HG03565 (cell line): ENCODE data around the gene C3.

Experiments
- ATAC-seq: cut with Tn5 transposase; IDR thresholded peaks from one replicate; pipeline ENCODE4 v1.9.1; 2021; ENCODE audit warnings: mild to moderate bottlenecking, moderate library complexity; ENCODE audit not compliant: unreplicated experiment

The C3 gene

DNA sequence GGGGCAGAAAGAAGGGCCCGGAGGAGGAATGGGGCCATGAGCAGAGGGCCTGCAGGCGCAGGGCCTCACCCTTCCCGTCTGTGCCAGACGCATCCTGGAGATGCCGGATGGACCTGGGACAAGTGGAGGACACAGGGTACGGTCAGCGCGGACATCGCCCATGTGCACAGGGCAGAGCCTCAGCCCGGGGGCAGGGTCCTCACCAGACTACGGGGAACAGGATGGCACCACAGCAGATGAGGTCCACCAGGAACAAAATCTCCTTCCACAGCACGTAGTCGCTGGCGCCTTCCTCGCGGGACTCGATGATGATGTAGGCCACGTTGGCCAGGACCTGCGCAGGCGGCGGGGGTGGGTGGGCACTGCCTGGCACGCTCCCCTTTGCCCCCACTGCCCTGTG, 11.4 kb upstream of the C3 start:
- no peak for ATAC-seq

GRCh38 chr19:6730941-6731670, 10.7 kb upstream of the C3 start:
- ATAC-seq, result no peak

GRCh38 chr19:6730153-6730804, 9.8 kb upstream of the C3 start:
- no peak for ATAC-seq

GRCh38 chr19:6729573-6730152, 9.2 kb upstream of the C3 start:
- ATAC-seq, result no peak

DNA sequence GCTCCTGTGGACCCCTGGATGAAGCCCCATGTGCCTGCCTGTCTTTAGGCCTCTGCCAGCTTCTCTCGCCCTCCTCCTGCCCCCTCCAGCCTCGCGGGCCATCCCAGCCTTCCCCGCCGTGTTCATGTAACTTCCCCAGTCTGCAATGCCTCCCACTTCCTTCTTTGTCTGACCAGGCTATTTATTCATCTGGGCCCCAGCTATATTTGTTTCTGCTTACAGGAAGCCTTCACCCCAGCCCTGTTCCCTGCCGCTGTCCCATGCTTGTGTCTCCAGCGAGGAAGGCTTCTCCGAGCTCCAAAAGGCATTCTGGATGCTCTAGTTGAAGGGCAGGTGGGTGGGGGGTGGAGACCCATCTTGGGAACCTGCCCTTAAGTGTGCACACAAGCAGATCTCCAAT, 7.9 kb upstream of the C3 start:
- no peak for ATAC-seq

- no peak for ATAC-seq
Measured at GRCh38 chr19:6725513-6726231, 5.2 kb upstream of the C3 start.

GRCh38 chr19:6724631-6725492, 4.4 kb upstream of the C3 start:
- no peak for ATAC-seq

DNA sequence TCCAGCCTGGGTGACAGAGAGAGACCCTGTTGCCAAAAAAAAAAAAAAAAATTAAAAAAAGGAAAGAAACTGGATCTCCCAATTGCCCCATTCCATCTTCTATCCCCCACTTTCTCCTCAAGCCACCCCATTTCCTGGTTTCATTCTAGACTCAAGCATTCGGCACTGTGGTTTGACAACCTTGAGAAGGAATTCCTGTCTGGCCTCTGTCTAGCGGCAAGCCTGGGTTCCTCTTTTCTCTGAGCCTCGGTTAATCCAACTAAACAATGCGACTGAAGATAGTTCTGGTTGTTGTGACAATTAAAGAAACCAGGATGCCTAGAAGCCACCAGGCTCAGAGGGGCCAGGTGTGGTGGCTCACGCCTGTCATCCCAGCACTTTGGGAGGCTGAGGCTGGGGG, 3.3 kb upstream of the C3 start:
- no peak for ATAC-seq

DNA sequence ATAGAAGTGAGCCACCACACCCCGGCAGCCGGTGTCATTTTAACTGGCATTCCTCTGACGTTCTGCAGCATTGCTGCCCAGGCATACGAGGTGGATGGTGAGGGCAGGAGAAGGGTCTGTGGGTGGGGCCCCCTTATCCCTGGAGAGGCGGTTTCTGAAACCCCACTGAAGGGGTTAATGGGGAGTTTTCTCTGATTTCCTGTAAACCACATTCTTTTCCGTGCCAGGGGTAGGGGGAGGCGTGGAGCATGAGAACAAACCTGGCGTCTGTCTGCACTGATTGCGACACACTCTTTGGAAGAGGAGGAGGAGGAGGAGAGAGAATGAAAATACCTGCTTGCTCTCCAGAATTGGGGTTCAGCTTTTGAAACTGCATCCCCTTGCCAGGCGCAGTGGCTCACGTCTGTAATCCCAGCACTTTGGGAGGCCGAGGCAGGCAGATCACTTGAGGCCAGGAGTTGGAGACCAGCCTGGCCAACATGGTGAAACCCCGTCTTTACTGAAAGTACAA, 2.7 kb upstream of the C3 start:
- no peak for ATAC-seq

- ATAC-seq, result no peak
Measured at GRCh38 chr19:6721773-6722172, 1.3 kb upstream of the C3 start.

- ATAC-seq, result no peak
Measured at GRCh38 chr19:6721138-6721474, 656 bp upstream of the C3 start.

DNA sequence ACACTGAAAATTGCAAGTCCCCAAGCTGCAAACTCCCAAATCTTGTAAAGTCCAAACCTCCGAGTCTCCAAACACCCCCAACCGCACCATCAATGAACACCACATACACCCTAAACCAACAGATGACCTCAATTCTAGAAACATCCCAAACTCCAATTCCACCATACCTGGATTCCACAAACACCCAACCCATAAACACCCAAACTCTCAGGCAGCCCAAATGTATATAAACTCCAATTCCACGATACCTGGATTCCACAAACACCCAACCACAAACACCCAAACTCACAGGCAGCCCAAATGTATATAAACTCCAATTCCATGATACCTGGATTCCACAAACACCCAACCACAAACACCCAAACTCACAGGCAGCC, 470 bp downstream of the C3 start:
- ATAC-seq, result no peak

DNA sequence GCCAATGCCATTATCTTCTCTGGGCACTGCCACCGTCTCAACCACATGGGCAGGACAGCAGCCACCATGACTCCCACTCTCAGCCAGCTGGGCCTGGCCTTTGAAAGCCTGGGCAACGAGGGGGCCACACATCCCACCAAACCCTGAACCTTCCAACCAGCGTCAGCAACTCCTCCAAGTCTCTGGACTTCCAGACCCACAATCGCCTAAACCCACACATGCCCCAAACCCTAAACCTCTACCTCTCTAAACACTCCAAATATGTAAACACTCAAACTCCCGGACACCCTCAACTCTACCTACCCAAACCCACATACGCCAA, 949 bp downstream of the C3 start:
- no peak for ATAC-seq

DNA sequence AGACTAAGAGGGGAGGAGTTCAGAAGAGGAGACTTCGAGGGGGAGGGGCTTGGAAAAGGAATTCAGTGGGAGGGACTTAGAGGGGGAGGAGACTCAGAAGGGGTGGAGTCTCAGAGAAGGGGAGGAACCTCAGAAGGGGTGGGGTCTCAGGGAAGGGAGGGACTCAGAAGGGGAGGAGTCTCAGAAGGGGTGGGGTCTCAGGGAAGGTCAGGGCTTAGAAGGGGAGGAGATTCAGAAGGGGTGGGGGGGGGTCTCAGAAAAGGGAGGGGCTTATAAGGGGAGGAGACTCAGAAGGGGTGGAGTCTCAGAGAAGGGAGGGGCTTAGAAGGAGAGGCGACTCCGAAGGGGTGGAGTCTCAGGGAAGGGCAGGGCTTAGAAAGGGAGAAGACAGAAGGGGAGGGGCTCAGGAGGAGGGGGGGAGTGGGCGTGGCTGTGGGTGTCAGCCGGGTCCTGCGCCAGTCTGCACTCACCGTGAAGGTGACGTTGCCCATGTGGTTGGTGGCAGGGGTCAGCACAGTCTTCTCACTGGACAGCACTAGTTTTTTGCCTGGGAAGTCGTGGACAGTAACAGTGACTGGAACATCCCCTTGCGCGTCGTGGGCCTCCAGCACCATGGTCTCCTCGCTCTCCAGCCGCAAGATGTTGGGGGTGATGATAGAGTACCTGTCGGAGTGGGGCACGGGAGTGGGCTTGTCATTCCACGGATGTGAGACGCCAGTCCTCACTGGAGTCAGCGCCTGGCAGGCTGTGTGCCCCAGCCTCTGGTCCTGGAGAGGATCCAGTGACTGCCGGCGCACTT, 1.5 kb downstream of the C3 start:
- no peak for ATAC-seq

DNA sequence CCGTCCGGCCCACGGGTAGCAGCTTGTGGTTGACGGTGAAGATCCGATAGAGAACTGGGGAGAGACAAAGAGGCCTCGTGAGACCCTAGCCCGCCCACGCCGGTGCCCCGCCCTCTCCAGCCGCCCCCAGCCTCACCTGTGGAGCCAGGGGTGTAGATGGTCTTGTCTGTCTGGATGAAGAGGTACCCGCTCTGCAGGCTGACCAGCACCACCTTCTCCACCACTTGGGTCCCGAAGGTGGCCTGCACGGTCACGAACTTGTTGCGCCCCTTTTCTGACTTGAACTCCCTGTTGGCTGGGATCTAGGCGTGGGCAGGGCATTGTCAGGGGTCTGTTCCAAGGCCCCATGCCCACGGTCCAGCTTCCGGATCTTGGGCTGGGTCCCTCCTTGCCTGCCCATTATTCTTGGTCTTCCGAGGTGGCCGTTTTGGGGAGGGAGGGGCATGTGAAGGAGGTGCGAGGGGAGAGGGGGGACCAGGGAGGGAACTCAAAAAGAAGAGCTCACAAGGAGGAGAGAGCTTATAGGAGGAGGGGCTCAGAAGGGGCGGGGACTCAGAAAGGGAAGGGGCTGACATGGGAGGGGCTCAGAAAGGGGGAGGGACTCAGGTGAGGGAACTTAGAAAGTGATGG, 2.2 kb downstream of the C3 start:
- no peak for ATAC-seq

DNA sequence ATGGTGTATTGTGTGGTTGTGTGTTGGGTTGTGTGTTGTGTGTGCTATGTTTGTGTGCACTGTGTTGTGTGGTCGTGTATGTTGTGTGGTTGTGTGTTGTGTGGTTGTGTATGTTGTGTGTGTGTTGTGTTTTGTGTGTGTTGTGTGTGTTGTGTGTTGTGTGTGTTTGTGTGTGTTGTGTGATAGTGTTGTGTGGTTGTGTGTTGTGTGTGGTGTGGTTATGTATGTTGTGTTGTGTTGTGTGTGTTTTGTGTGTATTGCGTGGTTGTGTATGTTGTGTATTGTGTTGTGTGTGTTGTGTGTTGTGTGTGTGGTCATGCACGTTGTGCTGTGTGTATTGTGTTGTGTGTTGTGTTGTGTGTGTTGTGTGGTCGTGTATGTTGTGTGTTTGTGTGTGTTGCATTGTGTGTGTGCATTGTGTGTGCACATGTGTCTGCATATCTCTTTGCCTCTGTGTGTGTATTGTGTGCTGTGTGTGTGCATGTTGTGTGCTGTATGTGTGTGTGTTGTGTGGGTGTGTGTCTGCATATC, 2.9 kb downstream of the C3 start:
- ATAC-seq, result no peak

DNA sequence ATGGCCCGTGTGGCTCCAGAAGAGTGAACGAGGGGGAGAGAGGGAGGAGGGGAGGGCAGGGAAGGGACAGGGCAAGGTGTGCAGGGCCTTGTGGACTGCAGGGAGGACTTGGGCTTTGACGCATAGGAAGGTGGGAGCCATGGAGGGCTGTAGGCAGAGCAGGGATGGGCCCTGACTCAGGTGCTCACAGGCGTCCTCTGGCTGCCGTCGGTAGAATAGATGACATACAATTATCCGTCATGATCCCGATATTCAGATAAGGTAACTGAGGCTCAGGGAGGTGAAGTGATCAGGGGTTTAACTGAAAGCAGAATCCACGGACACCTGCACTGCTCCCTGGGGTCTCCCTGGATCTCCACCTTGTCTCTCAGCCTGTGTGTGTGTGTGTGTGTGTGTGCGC, 3.4 kb downstream of the C3 start:
- ATAC-seq, result no peak

DNA sequence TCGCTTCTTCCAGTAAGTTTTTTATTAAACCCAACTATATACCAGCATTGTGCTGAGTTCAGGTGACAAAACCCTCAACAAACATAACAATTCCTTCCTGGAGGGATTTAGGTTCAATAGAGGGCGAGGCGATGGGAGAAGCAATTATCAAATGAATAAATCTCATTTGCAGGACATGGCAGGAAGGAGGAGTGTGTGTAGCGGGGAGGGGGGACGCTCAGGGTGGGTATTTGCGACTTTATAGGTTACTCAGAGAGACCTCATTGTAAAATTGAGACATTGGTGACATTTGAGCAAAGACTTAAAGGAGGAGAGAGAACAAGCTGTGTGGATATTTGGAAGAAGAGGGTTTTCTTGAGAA, 3.9 kb downstream of the C3 start:
- no peak for ATAC-seq

DNA sequence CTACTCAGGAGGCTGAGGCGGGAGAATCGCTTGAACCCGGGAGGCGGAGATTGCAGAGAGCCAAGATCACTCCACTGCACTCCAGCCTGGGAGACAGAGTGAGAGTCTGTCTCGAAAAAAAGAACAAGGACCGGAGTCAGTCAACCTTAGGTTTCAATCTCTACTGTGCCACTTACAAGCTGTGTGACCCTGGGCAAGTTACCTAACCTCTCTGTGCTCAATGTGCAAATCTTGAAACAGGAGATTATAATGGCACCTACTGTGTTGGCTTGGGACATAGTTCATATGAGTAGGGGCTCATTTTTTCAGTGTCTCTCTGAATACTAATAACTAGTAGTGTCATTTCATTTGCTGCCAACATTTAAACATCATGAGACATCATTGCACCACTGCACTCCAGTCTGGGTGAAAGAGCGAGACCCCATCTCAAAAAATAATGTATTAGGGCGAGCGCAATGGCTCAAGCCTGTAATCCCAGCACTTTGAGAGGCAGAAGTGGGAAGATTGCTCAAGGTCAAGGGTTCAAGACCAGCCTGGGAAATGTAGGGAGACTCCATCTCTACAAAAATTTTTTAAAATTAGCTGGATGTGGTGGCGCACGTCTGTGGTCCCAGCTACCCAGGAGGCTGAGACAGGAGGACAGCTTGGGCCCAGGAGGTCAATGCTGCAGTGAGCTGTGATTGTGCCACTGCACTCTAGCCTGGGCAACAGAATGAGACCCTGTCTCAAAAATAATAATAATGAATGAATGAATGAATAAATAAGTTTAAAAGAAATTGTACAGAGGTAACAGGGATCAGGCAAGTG, 5.5 kb downstream of the C3 start:
- no peak for ATAC-seq
